GM18873 (cell line): ENCODE results near the gene VIPR2.

Source experiments
- ATAC-seq: cut with Tn5 transposase; IDR thresholded peaks from one replicate; pipeline ENCODE4 v1.9.1; 2021; ENCODE audit warnings: mild to moderate bottlenecking, moderate library complexity, moderate number of reproducible peaks; ENCODE audit not compliant: unreplicated experiment, low FRiP score

VIPR2 gene

DNA sequence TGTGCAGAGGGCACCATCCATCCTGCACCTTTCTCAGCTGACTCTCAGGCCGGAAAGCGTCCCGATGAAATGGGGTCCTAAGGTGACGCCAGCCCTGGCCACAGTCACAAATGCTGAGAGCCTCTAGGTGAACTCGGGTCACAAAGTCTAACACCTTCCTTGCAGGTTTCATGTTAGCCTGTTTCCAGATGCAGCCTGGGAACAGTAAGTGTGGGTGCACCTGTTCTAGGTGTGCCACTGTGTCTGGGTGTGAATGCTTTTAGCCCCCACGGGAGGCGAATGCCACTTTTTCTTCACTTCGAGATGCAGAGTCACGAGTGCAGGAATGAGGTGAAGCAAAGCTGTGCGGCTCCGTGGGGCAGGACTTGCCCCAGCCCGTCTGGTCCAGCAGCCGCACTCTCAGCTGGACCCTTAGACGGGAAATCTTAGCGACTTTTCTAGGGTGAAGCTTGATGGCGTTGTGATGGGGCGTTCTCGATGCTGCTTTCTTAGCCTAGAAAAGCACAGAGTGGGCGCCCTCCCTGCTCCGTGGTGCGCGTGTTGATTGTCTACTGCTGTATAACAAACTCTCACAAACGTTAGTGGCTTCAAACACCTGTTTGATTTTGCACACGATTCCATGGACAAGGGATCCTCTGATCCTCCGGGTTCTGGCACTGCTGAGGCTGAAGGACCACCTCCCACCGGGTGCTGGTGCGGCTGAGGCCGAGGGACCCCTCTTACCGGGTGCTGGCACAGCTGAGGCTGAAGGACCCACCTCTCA, 13.6 kb upstream of the VIPR2 start:
- no peak for ATAC-seq

DNA sequence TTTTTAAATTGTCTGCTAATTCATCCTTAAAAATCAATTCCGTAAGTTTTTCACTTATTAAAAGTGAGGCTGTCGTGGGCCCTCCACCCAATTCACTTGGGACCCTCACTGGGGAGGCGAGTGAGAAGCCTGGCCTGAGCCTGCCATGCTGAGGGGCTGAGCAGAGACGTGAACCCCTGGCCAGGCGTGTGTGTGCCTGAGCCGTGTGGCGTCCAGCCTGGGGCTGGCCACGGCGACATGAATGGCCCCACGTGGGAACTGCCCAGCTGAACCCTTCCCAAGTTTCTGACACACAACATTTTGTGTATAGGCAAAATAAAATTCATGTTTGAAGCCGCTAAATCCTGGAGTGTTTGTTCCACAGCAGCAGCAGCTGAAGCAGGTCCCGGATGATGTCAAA, 13.0 kb upstream of the VIPR2 start:
- no peak for ATAC-seq

DNA sequence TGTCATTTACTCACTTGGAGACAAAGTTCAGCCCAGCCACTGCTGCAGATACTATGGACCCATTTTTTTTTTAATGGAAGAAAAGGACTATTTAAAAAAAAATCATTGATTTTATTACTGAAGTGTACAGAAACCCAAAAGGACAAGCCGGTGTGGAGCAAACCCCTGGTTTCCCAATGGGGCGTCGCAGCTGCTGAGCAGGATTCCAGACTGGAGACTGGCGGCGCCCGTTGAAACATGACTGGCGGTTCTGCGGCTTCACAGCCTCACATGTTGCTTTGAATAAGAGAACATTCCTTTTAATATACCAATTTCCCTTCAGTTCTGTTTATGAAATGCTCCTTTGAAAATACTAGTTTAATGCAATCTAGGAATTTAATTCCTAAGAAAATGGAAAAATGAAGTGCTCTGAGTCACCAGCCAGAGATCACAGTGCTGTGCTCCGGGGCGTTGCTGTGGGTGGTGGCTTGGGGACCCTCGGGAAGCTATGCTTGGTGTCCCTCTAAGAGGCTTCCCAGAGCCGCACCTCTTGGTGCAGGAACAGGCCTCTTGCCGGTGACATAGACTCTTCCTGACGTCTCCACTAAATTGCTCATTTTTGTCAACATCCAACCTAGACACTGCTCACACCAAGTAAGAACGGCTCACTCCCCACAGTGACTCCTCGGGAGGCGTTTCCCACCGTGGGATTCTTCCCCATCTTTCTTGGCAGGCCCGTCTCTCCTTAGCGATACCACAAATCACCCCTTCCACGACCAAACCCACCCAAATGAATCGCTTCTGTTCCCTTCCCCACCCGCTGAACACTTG, 12.0 kb upstream of the VIPR2 start:
- no peak for ATAC-seq

DNA sequence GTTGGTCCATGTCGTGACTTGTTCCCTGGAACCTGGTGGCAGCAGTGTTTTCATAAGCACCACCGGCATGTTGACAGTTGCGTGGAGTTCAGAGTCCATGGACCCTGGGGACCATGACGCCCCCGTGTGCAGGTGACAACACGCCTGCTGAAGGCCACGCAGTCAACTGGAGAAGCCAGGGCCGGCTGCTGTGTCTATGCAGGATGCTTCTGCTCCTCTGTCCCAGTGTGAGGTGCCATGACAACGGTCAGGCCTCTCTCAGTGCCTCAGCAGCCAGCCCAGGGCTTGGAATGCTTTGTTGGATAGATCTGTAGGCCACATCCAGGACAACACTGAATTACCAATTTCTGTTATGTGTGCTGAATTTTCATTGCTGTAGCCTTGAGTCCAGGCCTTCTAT, 10.7 kb upstream of the VIPR2 start:
- ATAC-seq: no peak

DNA sequence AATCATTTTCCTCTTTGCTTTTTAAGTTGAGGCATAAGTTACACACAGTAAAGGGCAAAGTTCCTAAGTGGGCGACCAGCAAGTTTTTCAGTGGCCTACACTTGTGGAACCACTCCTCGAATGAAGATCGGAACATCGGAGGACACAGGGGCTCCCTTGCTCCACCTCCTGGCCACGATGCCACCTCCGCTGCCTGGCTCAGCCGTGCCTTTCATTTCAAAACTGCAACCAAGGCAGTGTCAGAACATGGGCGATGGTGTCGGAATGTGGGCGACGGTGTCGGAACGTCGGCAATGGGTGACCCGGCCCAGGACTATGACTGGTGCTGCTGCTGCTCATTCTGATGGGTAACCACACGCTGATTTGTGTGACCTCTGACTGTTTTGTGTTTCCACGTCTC, 9.6 kb upstream of the VIPR2 start:
- no peak for ATAC-seq

DNA sequence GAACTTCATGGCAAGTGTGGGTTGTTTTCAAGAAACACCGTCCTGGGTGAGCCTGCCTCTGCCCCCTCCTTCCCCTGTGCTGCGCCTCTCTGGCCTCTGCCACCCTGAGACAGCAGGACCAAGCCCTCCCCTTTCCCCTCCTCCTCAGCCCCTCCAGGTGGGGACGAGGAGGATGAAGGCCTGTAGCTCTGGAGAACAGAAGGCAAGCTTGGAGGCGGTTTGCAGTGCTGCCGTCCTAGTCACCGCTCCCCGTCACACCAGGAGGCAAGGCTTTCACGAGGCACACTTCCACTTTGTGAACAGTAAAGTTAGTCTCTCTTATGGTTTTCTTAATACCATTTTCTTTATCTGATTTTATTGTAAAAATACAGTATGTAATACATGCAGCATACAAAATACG, 8.8 kb upstream of the VIPR2 start:
- ATAC-seq: no peak

DNA sequence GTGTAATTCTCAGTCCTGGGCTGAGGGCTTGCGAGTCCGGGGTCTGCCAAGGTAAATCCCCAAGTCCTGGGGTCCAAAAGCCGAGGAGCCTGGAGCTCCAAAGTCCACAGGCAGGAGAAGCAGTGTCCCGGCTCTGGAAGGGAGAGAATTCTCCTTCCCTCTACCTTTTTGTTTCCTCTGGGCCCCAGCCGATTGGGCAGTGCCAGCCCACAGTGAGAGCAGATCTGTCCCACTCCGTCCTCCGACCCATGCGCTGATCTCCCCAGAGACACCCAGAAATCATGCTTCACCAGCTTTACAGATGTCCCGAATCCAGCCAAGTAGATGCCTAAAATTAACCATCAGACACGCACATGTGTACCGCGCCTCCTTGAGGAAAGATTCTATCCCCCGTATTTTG, 8.1 kb upstream of the VIPR2 start:
- ATAC-seq: no peak

DNA sequence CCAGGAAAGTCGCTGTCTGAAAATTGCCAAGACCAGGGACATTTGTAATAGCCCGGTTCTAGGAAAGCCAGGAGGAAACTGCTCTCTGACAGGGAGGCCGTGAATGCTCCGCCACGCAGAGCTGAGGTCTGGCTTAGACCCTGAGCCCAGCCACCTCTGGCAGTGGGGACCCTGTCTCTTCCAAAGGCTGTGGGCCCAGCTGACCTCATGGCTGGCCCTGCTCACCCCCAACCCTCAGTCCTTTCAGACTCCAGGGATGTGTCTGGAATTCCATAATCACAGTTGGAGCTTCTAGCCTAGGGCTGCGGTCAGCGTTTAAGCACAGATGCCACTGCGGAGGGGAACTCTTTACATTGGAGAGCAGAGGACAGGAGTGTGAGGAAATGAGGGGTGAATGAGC, 6.6 kb upstream of the VIPR2 start:
- no peak for ATAC-seq

DNA sequence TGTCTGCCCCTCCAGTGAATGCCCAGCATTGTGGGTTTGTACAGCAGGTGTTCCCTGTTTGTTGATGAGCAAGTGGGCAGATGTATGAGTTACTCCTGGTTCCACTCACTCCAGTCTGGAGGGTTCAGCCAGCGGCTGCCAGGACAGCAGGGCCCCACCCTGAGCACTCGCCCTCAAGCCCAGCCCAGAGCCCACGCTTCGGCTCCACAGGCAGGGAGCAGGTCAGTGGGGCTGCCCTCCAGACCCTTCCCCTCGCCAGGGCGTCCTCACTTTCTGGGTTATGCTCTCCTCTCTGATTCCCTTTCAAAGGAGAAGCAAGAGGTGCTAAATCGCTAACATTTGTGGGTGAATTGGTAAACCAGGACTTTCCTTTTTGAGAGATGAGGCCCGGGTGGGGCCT, 4.8 kb upstream of the VIPR2 start:
- ATAC-seq: no peak

DNA sequence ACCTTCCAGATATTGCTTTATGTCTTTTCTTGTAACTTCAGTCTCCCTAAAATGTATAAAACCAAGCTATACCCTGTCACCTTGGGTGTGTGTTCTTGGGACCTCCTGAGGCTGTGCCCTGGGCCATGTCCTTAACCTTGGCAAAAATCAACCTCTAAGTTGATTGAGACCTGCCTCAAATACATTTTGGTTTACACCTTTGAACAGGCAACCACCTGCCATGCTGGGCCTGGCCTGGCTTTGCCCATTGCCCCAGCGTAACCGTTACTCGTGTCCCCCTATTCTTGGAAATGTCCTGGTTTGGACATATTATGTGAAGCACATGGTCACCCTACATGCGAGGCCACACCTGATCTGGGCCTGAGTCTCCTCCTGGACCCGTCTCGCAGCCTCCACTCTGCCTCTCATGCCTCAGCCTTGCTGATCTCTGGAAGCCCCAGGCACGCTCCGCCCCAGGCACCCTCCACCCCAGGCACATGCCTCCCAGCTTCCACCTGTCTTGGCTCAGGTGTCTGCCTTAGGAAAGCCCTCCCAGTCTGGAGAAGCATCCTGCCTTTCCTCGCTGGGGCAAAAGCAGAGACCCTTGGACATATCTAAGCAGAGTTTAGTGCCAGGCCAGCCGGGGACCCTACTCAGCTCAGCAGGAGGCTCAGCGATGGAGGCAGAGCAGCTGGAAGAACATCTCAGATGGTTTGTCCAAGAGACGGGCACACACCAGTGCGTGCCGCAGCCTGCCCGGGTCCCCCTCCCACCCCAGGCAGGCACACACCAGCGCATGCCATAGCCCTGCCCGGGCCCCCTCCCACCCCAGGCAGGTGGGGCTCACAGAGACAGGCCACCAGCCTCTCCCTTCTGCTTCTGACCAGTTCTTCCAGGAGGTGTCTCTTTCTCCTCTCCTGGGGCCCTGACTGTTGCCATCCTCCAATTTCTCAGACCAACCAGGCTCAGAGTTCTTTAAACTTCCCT, 4.0 kb upstream of the VIPR2 start:
- no peak for ATAC-seq

DNA sequence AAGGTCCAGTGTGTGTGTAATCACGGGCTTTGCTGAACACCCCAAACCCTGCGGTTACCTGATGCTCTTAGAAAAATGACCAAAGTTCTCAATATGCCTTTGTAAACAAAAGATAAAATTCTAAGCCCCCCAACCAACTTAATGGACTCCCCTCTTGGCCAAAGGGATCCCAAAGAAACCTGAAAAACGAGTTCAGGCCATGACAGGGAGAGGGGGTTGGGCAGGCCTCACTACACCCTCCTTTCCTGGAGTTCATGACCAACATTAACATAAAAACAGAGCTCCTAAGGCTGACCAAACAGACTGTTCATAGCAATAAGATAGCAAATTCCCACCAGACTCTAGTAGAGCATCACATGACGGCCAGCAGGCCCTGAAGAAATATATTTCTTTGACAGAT, 3.0 kb upstream of the VIPR2 start:
- no peak for ATAC-seq

DNA sequence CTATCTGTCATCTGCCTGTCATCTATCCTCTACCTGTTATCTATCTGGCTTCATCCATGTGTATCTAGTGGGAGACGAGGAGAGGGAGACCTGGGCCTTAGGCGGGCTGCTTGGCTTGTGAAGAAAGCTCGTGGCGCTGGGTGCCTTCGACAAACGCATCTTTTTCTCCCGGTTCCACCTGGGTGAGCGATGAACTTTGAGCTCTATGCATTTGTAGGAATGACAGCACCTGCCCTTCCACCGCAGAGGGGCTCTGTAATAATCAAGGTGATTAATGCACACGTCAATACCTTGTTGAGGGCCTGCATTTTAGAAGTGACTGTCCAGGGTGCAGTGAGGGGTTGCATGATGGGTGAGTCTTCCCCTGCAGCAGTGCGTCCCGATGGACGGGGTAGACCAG, 2.6 kb upstream of the VIPR2 start:
- ATAC-seq: no peak

DNA sequence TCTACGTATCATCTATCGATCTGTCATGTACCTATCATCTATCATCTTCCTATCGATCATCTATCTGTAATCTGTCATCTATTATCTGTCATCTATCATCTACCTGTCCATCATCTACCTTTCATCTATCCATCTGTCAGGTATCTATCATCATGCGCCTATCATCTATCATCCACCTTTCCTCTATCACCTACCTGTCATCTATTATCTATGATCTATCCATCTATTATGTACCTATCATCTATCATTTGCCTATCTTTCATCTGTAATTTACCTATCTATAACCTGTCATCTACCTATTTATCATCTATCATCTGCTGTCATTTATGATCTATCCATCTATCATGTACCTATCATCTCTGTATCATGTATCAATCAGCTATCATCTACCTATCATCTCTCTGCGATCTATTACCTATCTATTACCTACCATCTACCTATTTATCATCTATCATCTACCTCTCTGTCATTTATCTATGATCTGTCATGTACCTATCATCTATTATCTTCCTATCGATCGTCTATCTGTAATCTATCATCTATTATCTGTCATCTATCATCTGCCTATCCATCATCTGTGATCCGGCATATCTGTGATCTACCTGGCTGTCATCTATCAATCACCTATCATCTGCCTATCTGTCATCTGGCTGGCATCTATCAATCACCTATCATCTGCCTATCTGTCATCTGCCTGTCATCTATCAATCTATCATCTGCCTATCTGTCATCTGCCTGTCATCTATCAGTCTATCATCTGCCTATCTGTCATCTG, 1.6 kb upstream of the VIPR2 start:
- ATAC-seq: no peak

DNA sequence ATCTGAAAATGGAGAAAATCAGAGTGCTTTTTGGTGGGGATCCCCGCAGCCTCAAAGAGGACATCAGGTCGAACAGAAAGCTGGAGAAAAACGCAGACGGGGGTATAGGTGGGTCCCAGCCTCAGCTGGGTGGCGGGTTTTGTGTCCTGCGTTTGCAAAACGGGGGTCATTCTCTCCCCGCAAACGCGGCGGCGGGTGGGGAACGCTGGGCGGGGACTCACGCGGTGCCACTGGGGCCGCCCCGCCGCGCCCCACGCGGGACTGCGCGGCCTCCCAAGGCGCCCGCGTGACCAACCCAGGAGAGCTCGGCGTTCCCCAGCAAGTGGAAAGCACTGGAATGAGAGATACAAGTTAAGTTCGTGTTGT, 806 bp upstream of the VIPR2 start:
- ATAC-seq: no peak

DNA sequence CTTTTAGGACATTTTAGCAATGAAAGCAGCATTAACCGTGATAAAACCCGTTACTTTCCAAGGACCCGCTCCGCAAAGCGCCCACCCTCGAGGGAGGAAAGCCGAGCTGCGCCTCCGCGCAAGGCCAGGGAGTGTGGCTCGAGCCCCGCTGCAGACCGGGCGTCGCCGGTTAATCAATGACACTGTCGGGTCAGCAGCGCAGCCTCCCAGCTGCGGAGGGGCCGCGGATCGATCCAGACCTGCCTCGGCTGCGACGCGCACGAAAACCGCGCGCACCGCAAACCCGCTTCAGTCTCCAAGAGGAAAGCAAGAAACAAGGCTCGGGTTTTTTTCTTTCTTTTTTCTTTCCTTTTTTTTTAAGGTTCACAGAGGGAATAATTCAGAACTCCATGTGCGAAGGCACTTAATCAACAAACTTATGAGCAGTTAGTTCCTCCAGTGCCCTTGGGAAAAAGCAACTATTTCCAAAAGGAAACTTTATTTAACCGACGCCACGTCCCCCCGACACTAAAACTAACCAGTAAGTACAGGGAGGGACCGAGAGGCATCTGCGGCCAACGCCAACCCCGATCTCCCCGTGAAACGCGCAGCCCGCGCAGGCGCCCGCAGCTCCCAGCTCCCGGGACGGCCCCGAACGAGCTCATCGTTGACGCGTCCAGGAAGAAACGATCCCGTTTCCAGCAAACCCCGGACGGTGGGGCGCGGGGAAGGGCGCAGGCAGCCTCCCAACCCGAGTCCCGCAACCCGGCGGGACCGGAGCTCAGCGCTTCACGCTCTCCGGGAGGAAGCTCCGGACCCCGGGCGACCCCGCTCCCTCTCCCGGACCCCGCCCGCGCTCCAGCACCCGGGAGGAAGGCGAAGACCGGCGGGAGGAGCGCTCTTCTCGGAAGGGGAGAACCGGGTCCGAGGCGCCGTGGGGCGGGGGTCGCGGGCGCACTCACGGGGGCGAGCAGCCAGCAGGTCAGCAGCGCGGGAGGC, 598 bp downstream of the VIPR2 start:
- no peak for ATAC-seq

DNA sequence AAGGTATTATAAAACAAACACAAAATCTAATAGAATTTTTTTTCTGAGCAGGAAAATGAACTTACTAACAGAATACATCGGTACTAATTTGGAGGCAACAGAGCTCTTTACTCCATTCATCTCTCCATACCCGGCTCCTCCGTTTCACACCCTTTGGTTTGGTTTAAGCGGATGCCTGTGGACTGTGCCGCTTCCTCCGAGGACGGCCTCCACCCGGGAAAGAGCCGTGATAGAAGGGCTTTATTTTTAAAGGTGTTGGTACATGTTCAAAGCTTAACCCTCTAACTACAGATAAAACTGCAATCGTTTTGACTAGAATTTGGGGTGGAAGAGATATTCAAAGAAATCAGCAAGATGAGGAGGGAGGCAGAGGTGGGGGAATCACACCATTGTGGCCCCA, 1.9 kb downstream of the VIPR2 start:
- ATAC-seq: no peak

DNA sequence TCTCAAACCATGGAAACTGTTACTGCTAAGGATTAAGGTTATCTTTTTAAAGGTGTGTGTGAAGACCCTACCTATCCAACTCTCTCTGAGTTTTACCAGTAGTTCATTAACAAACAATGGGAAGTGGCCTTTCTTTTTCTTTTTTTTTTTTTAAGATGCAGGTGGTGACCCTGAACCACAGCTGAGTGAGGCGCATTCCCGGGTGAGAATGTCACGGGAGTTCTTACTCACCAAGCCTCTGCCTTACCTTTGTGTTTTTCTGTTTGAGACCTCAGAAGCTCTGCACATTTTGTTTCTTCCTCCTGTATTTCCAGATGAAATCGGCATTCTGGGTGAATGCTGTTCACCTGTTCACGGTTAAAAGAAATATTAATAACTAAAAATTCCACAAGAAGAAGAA, 2.5 kb downstream of the VIPR2 start:
- ATAC-seq: no peak

DNA sequence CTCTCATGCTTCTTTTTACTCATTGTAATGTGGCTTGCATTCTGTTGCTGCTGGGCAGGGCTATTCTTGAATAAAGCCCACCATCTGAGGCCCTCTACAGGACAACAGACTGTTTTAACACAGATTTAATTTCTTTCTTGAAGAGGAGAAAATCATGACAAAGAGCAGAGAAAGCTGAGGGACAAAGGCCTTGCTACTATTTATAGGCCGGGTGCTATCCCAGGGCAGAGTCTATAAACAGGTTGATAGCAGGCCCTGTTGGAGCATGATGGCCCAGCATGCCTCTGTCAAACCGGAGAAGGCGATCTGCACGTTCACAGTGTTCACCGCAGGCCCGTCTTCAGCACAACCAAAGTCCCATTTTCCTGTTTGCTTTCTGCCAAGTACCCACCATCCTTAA, 3.0 kb downstream of the VIPR2 start:
- no peak for ATAC-seq

DNA sequence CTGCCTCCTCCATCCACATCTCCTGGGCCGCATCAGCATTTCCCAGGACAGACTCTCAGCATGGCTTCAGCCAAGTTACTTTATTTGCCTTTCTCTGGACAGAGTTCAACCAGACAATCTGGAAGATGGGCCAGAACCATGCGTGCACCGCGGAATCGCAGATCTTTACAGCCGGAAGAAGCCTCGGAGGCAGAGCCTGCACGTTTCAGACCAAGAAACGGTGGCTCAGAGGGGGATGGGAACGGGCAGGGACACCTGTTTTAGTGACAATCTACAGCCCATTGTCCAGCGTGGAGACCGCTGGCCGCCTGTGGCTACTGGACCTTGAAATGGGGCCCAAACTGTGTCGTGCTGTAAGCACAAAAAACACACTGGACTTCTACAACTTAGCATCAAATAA, 3.5 kb downstream of the VIPR2 start:
- ATAC-seq: no peak
